Heart right ventricle (tissue), 16 donors: ENCODE data around the gene HIGD2A. TPM values are rescaled to one million over a fixed set of nuclear protein-coding genes. Genes with fewer than 3 reads are reported as not detected.

Experiments used
- ATAC-seq, 8 donors: fragments of 200-7000 bp; cut with Tn5 transposase; one replicate each; pipeline ENCODE4 v1.9.1; 2020; ENCODE audit warnings: mild to moderate bottlenecking in 8 of 8, moderate library complexity in 8 of 8, moderate number of reproducible peaks in 1 of 8
- DNase-seq, 2 donors: peaks; one replicate each; pipeline ENCODE4 v3.0.0-alpha.2; 2020
- H3K27ac ChIP-seq, 10 donors: fragments of 200-600 bp; sonication (generic) in 2 of 10; one replicate each; pipeline versions ENCODE4 v1.5.0 to v1.8.0; 2020 to 2022; ENCODE audit warnings: mild to moderate bottlenecking in 3 of 10
- H3K27me3 ChIP-seq, 7 donors: fragments of 200-600 bp; one replicate each; pipeline ENCODE4 v1.8.0; 2021 to 2022; ENCODE audit warnings: mild to moderate bottlenecking in 2 of 7
- H3K36me3 ChIP-seq, 9 donors: fragments of 200-600 bp; sonication (generic) in 1 of 9; one replicate each; pipeline versions ENCODE4 v1.5.0 to v1.8.0; 2020 to 2022; ENCODE audit warnings: mild to moderate bottlenecking in 2 of 9
- H3K4me1 ChIP-seq, 9 donors: fragments of 200-600 bp; sonication (generic) in 1 of 9; one replicate each; pipeline versions ENCODE4 v1.5.0 to v1.8.0; 2020 to 2022; ENCODE audit warnings: mild to moderate bottlenecking in 4 of 9
- H3K4me3 ChIP-seq, 10 donors: fragments of 200-600 bp; sonication (generic) in 2 of 10; one replicate each; pipeline versions ENCODE4 v1.5.0 to v1.8.0; 2020 to 2022; ENCODE audit warnings: mild to moderate bottlenecking in 7 of 10, moderate library complexity in 2 of 10
- H3K9me3 ChIP-seq, 11 donors: fragments of 200-600 bp in 10 of 11; sonication (generic) in 2 of 11; one replicate each; pipeline versions ENCODE4 v1.5.0 to v1.8.0; 2013 to 2022; ENCODE audit warnings: mild to moderate bottlenecking in 2 of 11, control low read depth in 1 of 11, moderate library complexity in 1 of 11
- CTCF ChIP-seq, 9 donors: fragments of 200-600 bp; sonication (generic) in 2 of 9; IDR thresholded peaks; one replicate each; pipeline versions ENCODE4 v1.5.0 to v1.8.0; 2021 to 2022; ENCODE audit warnings: antibody characterized with exemption in 9 of 9, mild to moderate bottlenecking in 5 of 9, moderate library complexity in 1 of 9
- WGBS, 2 donors: extraction: QIAGEN DNeasy Blood & Tissue Kit; methylation state at CpG; one replicate each; pipeline ENCODE4 v1.1.7; 2013; ENCODE audit warnings: inconsistent platforms in 1 of 2; 5-methylcytosine and 5-hydroxymethylcytosine counted together
- intact Hi-C, 10 donors: fragments of 100-400 bp; cut with DNase I; formaldehyde crosslinking; loops; one replicate each; pipeline versions ENCODE4 v1.11.1 to v1.14.2; 2022
- polyA plus RNA-seq, 2 donors: library from polyadenylated mRNA; stranded (reverse); fragments of 200-250 nt; gene quantifications; one replicate each; pipeline ENCODE4 v1.2.3, GENCODE V29; 2013
- total RNA-seq, 10 donors: library from RNA; stranded (reverse); fragmentation: NEBNext Ultra II Directional in 3 of 10; extraction: Animal tissue kit (Norgen Biotek cat#: 25700) in 3 of 10; gene quantifications; one replicate each; pipeline versions ENCODE4 v1.2.1 to v1.2.4, GENCODE V29; 2021 to 2023
- donor health status: Arrhythmogenic right ventricular cardiomyopathy.
- donor health status: ischemic (EF 13 %, LVEDD 7.1; RV severe dilation, severe dysfunction).
- donor health status: healthy with polysubstance abuse.
- donor health status: DM: no; HTN: yes; CAD: no.
- donor health status: DM: no; HTN: no; CAD: no.
- donor health status: ischemic (EF 25% LVEDD 6.9; RV normal size, moderate dysfunction).
- donor health status: ischemic (EF 25% LVEDD 5.7; RV mildly dilated, moderate dysfunction).
- donor health status: healthy.
- donor health status: DM: yes; HTN: yes; CAD: no.
- donor health status: Ischemic cardiomyopathy.
- donor health status: ischemic (EF 35%, LVEDD 5.7; RV mildly dilated, moderate dysfunction).
- donor health status: nonischemic (EF 11% LVEDD 7.7; RV severe dilation, severe dysfunction).
- donor health status: DM: yes; HTN: yes; CAD: no.
- donor health status: PGD.
- donor health status: ischemic (EF 29% LVEDD 5.4; RV normal size, mild dysfunction).
- donor health status: nonischemic (EF 23%, LVEDD 6.1; RV moderate dilation, normal function).

The HIGD2A gene
- total and polyA plus RNA-seq, 12 donors, result 198 to 349 (median 233) TPM

- Histone ChIP-seq H3K4me3 (peak overlapping the region in 5 of 10 donors; percentile 80 to 100 (median 97)), H3K9me3 (no peaks in the 10 kb centered on the region), H3K36me3 (peaks cover 0 to 22% (median 3%) of the 10 kb centered on the region in 9 donors), H3K4me1 (peaks cover 28 to 61% (median 53%) of the 10 kb centered on the region in 9 donors), H3K27me3 (no peaks in the 10 kb centered on the region), H3K27ac (peak overlapping the region in 6 of 10 donors; percentile 5 to 99 (median 91))
- ATAC-seq (no peak), DNase-seq (no peak)
- intact Hi-C loops, result loop anchor here in 7 of 10 donors (5.0 to 10.0 kb wide), 6 partner anchors 52 to 530 kb away; partner anchors contain the start of genes RNF44 (in 5 of the 7), CDHR2 (in 1 of the 7) and KIAA1191 (in 1 of the 7)
- no peak for TF ChIP-seq CTCF (IDR thresholded peaks at IDR 0.05)
- 76 to 82% methylated on average over 3 of the region's 3 CpGs for WGBS, 2 donors
Observed at GRCh38 chr5:176414704-176415103, 26.2 kb downstream of the HIGD2A start.

GRCh38 chr5:176415240-176415951 lies 26.8 kb downstream of the HIGD2A start:
- ATAC-seq (peak in 3 of 8 donors; percentile 13 to 14 (median 13)), DNase-seq (no peak)
- Histone ChIP-seq H3K27me3 (no peaks in the 10 kb centered on the region), H3K4me3 (peak overlapping the region; percentile 80 to 100 (median 98)), H3K4me1 (peaks cover 28 to 61% (median 53%) of the 10 kb centered on the region in 9 donors), H3K9me3 (no peaks in the 10 kb centered on the region), H3K27ac (peak overlapping the region; percentile 89 to 99 (median 97)), H3K36me3 (peaks cover 0 to 15% (median 0%) of the 10 kb centered on the region in 9 donors)
- intact Hi-C loops, result loop anchor here in 7 of 10 donors (5.0 to 10.0 kb wide), 6 partner anchors 53 to 529 kb away; partner anchors contain the start of genes RNF44 (in 5 of the 7), CDHR2 (in 1 of the 7) and KIAA1191 (in 1 of the 7)
- TF ChIP-seq CTCF (IDR thresholded peaks at IDR 0.05), result no peak
- WGBS, 2 donors, result 64% methylated on average over 13 of the region's 13 CpGs

- WGBS, 2 donors, result 1 to 2% methylated on average over 82 to 107 of the region's 107 CpGs
- Histone ChIP-seq H3K27ac (peak within 1 kb of the TSS; percentile 89 to 99 (median 97)), H3K9me3 (no peaks in the 10 kb centered on the region), H3K4me1 (peaks cover 28 to 55% (median 48%) of the 10 kb centered on the region in 9 donors), H3K4me3 (peak within 1 kb of the TSS; percentile 80 to 100 (median 98)), H3K36me3 (peaks cover 0 to 7% (median 0%) of the 10 kb centered on the region in 9 donors), H3K27me3 (no peaks in the 10 kb centered on the region)
- TF ChIP-seq CTCF (IDR thresholded peaks at IDR 0.05), result peak; percentile 53 to 91 (median 79)
- DNase-seq, result peak; percentile 88 to 95
- intact Hi-C loops, result loop anchor here in 8 of 10 donors (1.0 to 10.0 kb wide), 10 partner anchors 27 to 529 kb away; partner anchors contain the start of genes RNF44 (in 5 of the 8), FAF2 (in 3 of the 8), CDHR2 (in 1 of the 8) and HIGD2A (in 1 of the 8)
- peak; percentile 93 to 98 (median 95) for ATAC-seq
Observed at GRCh38 chr5:176415952-176416924, 27.7 kb downstream of the HIGD2A start, which contains the start of gene CLTB. Gene CLTB, minus strand, starts transcription at chr5:176416539. Its CDS starts 176 bp downstream, at chr5:176416363.
